GM12891 (cell line): ENCODE results near the gene TBXAS1.

ENCODE experiments used
- PAX5 ChIP-seq: IDR thresholded peaks from 2 replicates; pipeline ENCODE4 v1.6.1; 2011; ENCODE audit warnings: low read length, moderate library complexity, mild to moderate bottlenecking; ENCODE audit not compliant: insufficient read depth, severe bottlenecking
- POLR2A ChIP-seq: IDR thresholded peaks from 2 replicates; pipeline ENCODE4 v1.6.1; 2011; ENCODE audit warnings: low read depth, low read length, control low read depth
- POLR2AphosphoS5 ChIP-seq: IDR thresholded peaks from 2 replicates; pipeline ENCODE4 v1.6.1; 2011; ENCODE audit warnings: low read depth, low read length, control low read depth
- POU2F2 ChIP-seq: IDR thresholded peaks from 2 replicates; pipeline ENCODE4 v1.6.1; 2011; ENCODE audit warnings: low read depth, mild to moderate bottlenecking, control low read depth, low read length, moderate library complexity
- SPI1 ChIP-seq: IDR thresholded peaks from 2 replicates; pipeline ENCODE4 v1.6.1; 2011; ENCODE audit warnings: low read depth, low read length, control low read depth
- TAF1 ChIP-seq: IDR thresholded peaks from 2 replicates; pipeline ENCODE4 v1.6.1; 2011; ENCODE audit warnings: low read depth, low read length, control low read depth

DNA sequence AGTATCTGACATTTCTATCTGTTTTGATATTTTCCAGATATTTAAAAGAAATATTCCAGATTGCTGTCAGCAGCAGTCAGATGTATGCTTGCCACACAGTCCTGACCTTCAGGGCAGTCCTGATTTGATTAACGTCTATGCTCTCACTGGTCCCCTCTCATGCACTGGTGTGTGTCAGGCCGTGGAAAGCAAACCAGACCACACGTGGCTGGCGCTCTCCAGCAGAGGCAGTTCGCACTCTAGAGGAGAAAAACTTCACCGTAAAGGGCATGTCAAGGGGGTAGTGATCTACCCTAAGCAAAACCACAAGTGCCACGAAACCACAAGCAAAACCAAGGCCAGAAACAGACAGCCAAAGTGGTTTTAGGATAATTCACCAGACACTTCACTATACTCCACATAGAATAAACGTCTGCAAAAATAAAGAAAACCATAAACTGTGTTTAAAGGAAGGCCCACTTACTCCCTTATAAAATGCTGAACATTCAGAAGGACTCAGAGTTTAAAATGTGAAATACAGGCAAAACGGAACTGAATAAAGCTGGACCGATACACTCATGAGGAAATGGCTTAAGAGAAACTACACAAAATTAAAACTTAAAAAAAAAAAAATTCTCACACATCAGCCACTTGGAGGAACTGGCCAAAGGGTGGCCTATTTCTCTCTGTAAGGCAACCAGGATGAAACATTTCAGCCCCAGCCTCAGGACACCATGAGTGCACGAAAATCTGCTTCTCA, 207.3 kb downstream of the TBXAS1 start:
- TF ChIP-seq POLR2A (no peak), POLR2AphosphoS5 (no peak), TAF1 (no peak), SPI1 (no peak), PAX5 (no peak), POU2F2 (no peak)
